Glomerular visceral epithelial cell (primary cell): ENCODE results near the gene OR52E2.
"Not testable (repeated sequence)": the region's sequence is repeated elsewhere in the genome, so short reads cannot be mapped to it uniquely, and the experiment has no call there.

Experiments
- DNase-seq: peaks from one replicate; pipeline ENCODE4 v3.0.0-alpha.2; 2016; ENCODE audit errors: extremely low spot score

The OR52E2 gene

GRCh38 chr11:5059391-5059790 is at the start of gene OR52E2:
Gene OR52E2 (minus strand): TSS chr11:5059627. CDS start chr11:5059627, 0 bp downstream.
- DNase-seq: no peak

- DNase-seq: no peak
Measured at GRCh38 chr11:5107285-5107684, 47.9 kb upstream of the OR52E2 start.

- no peak for DNase-seq
Measured at GRCh38 chr11:5103066-5103465, 43.6 kb upstream of the OR52E2 start.

GRCh38 chr11:5102246-5102645 is 42.8 kb upstream of the OR52E2 start:
- DNase-seq: no peak

- DNase-seq: no peak
Measured at GRCh38 chr11:5096011-5096410, 36.6 kb upstream of the OR52E2 start.

GRCh38 chr11:5092821-5093585 is 33.6 kb upstream of the OR52E2 start:
- DNase-seq: no peak

GRCh38 chr11:5090668-5091067 is 31.2 kb upstream of the OR52E2 start:
- DNase-seq: no peak

- DNase-seq: no peak
Measured at GRCh38 chr11:5088556-5088955, 29.1 kb upstream of the OR52E2 start.

GRCh38 chr11:5083602-5084001 is 24.2 kb upstream of the OR52E2 start:
- no peak for DNase-seq

GRCh38 chr11:5081405-5081804 is 22.0 kb upstream of the OR52E2 start:
- DNase-seq: no peak

- DNase-seq: no peak
Measured at GRCh38 chr11:5071799-5072198, 12.4 kb upstream of the OR52E2 start.

- no peak for DNase-seq
Measured at GRCh38 chr11:5069272-5069671, 9.8 kb upstream of the OR52E2 start, which contains the start of gene OR52E1. Gene OR52E1 (plus strand): TSS chr11:5069572.

GRCh38 chr11:5065027-5065426 is 5.6 kb upstream of the OR52E2 start:
- no peak for DNase-seq

- not testable (repeated sequence) for DNase-seq
Measured at GRCh38 chr11:5058679-5059078, 748 bp downstream of the OR52E2 start.

GRCh38 chr11:5046754-5047330 is 12.6 kb downstream of the OR52E2 start:
- no peak for DNase-seq

- no peak for DNase-seq
Measured at GRCh38 chr11:5046226-5046625, 13.2 kb downstream of the OR52E2 start, which contains the start of gene OR52J3. Gene OR52J3 (plus strand): TSS chr11:5046526. CDS start chr11:5046526, 0 bp downstream.

- DNase-seq: no peak
Measured at GRCh38 chr11:5043380-5043779, 16.0 kb downstream of the OR52E2 start.

- DNase-seq: no peak
Measured at GRCh38 chr11:5042091-5042490, 17.3 kb downstream of the OR52E2 start.

- DNase-seq: no peak
Measured at GRCh38 chr11:5040876-5041275, 18.6 kb downstream of the OR52E2 start.

GRCh38 chr11:5038341-5038740 is 21.1 kb downstream of the OR52E2 start:
- no peak for DNase-seq

- DNase-seq: no peak
Measured at GRCh38 chr11:5037926-5038325, 21.5 kb downstream of the OR52E2 start.

- DNase-seq: no peak
Measured at GRCh38 chr11:5036669-5037068, 22.8 kb downstream of the OR52E2 start.

- DNase-seq: no peak
Measured at GRCh38 chr11:5021996-5022395, 37.4 kb downstream of the OR52E2 start.
